ELR (cell line): Measurements from ENCODE around the gene GNA12.
A peak's percentile ranks its signal among the peaks of the same experiment; 100 is the strongest.
"Not testable (repeated sequence)": the region's sequence is repeated elsewhere in the genome, so short reads cannot be mapped to it uniquely, and the experiment has no call there.

ENCODE experiments used
- DNase-seq: peaks from one replicate; pipeline ENCODE4 v3.0.0-alpha.2; 2015; ENCODE audit warnings: low read depth

GNA12 gene

GRCh38 chr7:2751086-2751485 is 93.0 kb downstream of the GNA12 start:
- DNase-seq, result no peak

DNA sequence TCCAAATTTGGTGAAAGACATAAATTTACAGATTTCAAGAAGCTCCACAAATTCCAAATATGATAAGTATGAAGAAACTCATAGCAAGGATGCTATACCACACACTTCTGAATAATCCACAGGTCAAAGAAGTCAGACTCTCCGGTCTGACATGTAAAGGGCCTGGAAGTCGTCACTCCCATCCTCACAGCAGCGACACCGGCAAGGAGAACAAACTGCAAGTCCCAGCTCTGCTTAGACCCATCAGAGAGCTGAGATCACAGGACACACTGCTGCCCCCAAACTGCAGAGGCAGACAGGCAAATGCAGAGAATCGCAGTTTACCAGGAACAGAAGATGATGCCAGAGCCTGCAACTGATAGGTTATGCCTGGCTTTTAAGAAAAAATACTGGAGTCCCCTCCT is 94.1 kb downstream of the GNA12 start:
- no peak for DNase-seq

GRCh38 chr7:2748684-2749083 is 95.4 kb downstream of the GNA12 start:
- not testable (repeated sequence) for DNase-seq

DNA sequence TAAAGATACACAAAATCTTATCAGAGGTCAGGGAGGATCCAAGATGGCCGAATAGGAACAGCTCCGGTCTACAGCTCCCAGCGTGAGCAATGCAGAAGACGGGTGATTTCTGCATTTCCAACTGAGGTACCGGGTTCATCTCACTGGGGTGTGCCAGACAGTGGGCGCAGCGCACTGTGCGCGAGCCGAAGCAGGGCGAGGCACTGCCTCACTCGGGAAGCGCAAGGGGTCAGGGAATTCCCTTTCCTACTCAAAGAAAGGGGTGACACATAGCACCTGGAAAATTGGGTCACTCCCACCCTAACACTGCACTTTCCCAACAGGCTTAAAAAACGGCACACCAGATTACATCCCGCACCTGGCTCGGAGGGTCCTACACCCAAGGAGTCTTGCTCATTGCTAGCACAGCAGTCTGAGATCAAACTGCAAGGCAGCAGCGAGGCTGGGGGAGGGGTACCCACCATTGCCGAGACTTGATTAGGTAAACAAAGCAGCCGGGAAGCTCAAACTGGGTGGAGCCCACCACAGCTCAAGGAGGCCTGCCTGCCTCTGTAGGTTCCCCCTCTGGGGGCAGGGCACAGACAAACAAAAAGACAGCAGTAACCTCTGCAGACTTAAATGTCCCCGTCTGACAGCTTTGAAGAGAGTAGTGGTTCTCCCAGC is 100.5 kb downstream of the GNA12 start:
- not testable (repeated sequence) for DNase-seq

DNA sequence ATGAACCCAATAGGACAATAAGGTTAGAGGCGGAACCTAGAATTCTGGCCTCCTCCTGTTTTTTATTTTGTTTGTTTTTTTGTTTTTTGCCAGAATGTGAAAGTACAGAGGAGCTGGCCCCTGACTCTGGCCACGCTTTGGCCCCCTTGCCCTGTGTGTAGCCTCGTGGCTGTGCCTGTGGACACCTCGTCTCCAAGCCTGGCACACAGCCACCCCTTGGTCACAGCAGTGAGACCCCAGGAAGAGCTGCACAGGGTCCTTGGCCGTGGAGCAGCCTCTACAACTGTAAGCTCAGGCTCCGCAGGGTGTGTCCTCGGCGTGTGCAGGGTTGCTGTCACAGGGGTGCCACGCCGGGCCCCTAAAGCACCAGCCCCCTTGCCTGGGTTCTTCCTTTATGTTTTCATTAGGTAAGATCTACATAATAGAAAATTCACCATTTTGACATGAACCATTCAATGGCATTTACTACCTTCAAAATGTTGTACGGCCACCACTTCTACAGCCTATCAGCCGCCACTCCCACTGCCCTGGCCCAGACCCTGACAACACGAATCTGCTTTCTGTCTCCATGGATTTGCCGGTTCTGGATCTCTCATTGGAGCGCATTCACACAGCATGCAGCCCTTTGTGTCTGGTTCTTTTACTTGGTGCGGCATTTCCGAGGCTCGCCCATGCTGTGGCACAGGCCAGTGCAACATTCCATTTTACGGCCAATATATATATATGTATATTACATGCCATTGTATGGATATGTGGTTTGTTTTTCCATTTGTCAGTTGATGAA is 105.2 kb downstream of the GNA12 start:
- no peak for DNase-seq

- DNase-seq, result no peak
Observed at GRCh38 chr7:2737771-2738540, 106.2 kb downstream of the GNA12 start.

GRCh38 chr7:2737005-2737743 is 106.9 kb downstream of the GNA12 start:
- not testable (repeated sequence) for DNase-seq

DNA sequence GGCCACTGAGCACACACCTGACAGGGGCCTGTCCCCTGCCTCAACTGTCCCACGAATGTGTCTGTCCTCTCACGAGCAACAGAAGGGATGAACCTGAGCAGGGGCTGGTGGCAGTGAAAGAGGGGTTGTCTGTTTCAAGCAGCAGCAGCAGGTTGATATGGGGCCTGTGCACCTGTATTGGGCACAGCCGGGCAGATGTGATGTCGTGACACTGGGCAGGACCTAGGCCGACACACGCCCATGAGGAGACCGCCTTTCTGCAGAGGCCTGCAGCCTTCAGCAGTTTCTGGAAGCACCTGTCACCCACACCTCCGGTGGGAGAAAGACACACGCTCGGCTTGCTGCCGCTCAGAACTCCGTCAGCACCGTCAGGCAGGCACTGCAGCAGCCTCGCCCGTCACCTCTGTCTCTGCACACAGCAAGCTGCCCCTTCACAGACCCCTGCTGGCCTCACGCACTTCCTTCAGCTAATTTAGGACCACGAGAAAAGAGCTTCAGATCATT is 107.6 kb downstream of the GNA12 start:
- DNase-seq, result no peak

- DNase-seq, result no peak
Observed at GRCh38 chr7:2735744-2736143, 108.4 kb downstream of the GNA12 start.

DNA sequence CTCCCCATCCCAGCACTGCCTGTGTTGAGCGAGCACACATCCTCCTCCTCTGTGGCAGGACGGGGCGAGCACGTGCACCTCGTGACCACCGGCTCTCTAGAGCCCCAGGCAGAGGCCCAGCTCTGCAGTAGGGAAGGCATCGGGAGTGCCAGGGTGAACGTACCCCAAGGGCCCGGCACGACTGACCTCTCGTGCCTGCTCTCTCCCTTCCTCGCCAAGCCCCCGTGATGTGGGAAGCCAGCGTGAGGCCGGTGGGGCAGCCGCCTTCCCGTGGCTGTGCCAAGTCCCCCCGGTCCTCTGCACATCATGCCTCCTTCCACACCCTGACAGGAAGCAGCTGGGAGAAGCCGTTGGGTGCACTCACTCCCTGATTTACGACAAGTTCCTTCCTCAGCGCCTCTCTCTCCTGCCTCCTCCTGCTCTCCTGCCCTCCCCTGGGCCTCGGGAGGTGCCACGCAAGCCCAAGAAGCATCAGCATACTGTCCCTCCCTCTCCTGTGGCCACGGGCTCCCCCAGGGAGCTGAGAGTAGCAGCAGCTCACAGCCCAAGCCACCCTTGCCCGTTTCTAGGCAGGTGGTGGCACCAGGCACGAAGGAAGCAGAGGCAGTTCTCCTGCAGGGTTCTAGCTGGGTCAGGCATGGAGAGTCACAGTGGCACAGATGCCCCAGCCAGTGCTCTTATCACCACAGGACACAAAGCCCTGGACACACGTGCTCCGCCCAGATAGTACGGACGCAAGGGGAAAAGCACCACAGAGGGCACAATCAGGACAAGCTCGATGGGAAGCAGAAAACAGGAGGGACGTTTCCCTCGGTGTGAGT is 109.1 kb downstream of the GNA12 start:
- no peak for DNase-seq

DNA sequence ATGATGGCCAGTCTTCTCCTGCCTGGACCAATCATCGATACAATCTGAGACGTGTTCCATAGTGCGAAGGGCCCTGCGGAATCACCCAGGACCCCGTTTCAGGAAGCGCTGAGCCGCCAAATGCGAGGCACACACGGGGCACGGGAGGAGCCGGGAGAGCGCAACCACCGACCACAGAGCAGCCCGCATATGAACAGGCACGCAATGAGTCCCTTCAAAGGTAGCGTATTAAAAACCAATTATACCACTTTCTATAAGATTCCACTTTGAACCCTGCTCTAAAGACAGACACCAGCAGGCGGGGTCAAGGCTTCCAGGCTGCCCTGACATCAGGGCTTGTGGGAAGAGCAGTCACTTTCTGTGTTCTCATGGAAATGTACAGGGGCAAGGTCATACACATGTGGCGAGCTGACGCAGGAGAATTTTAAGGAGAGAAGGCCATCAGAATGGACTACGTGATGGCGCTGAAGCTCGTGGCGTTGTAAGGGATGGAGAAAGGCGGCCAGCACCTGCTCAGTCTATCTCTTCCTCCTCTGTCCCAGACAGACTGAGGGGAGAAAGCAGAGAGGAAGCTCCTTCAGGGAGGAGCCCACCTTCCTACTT is 109.9 kb downstream of the GNA12 start:
- no peak for DNase-seq

- peak; percentile 47 for DNase-seq
Observed at GRCh38 chr7:2732959-2733584, 111.0 kb downstream of the GNA12 start.

- DNase-seq, result no peak
Observed at GRCh38 chr7:2732388-2732787, 111.7 kb downstream of the GNA12 start.

- DNase-seq, result no peak
Observed at GRCh38 chr7:2730846-2731770, 113.0 kb downstream of the GNA12 start.

DNA sequence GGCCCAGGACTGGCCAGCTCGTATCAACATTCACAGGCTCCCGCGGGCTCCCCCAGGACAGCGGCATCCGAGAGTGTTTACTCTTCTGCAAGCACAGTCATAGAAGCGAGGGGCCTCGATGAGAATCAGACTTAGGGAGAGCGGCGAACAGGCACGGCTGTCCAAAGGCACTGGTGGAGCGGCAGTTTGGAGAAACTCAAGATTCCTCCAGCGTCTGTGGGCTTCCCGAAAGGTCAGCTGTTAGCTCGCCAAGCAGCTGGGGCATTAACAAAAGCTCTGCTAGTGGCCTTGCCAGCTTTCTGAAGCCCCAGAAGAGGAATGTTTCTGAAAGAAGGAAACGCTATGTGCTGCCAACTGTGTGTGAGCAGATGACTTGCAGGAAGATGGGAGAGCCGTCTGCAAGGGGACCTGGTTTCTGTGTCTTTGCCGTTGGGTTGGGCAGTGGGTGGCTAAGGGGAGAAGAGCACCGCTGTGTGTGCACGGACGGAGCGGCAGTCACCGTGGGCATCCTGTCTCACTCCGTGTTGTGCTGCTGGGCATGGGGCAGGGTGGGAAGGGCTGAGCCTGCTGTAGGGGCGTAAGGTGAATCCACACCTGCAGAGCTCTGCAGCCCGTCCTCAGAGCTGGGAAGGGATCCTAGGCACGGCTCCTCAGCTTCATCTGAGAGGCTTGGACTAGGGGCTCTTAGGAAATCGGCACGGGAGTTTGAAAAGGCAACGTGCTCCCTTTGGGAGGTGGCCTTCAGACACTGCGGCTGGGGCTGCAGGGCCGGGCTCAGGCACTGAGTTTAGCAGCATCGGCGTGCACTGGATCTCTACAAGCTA is 114.0 kb downstream of the GNA12 start:
- DNase-seq, result no peak

GRCh38 chr7:2729031-2729892 is 114.8 kb downstream of the GNA12 start:
- no peak for DNase-seq
